ENCODE data around the gene COMMD2.

Gene COMMD2

DNA sequence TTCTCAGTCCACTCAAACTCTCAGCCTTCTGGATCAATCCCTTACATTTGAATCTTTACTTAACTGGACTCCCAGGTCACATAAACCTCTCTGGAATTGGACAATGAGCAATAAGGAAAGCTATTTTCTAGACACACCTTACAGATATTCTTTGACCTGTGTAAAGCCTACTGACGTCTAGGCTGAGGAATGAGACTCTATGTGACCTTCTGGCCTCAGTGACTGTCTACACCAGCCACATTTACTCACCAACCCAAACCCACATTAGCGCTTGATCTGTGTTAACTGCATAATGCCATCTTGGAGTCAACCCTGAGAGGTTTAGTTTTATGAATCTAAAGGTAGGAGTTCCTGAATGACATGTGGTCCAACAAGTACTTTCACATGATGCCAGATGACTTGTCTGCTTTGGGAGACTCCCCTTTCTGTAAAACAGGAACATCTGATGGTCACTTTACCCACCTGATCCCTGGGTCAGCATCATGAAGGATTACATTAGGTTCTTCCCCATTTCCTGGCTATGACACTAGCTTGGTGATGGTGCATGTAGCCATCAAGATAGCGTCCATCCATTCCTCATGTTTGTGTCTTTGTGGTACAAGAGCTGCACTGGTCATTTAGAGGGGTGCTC is 11.4 kb upstream of the COMMD2 start:
- Histone ChIP-seq H3K27ac (no peak overlapping the region), H3K36me3 (no peaks in the 10 kb centered on the region), H3K9me3 (ENCODE audit: severe bottlenecking) (no peaks in the 10 kb centered on the region), H3K27me3 (ENCODE audit: insufficient read depth, low read depth, severe bottlenecking) (no peaks in the 10 kb centered on the region), H3K4me3 (ENCODE audit: low read depth, low read length) (no peak overlapping the region)
- DNase-seq: no peak
- TF ChIP-seq, protein P1, sequence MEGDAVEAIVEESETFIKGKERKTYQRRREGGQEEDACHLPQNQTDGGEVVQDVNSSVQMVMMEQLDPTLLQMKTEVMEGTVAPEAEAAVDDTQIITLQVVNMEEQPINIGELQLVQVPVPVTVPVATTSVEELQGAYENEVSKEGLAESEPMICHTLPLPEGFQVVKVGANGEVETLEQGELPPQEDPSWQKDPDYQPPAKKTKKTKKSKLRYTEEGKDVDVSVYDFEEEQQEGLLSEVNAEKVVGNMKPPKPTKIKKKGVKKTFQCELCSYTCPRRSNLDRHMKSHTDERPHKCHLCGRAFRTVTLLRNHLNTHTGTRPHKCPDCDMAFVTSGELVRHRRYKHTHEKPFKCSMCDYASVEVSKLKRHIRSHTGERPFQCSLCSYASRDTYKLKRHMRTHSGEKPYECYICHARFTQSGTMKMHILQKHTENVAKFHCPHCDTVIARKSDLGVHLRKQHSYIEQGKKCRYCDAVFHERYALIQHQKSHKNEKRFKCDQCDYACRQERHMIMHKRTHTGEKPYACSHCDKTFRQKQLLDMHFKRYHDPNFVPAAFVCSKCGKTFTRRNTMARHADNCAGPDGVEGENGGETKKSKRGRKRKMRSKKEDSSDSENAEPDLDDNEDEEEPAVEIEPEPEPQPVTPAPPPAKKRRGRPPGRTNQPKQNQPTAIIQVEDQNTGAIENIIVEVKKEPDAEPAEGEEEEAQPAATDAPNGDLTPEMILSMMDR (IDR thresholded peaks at IDR 0.05; ENCODE audit: low read depth, low read length): no peak

DNA sequence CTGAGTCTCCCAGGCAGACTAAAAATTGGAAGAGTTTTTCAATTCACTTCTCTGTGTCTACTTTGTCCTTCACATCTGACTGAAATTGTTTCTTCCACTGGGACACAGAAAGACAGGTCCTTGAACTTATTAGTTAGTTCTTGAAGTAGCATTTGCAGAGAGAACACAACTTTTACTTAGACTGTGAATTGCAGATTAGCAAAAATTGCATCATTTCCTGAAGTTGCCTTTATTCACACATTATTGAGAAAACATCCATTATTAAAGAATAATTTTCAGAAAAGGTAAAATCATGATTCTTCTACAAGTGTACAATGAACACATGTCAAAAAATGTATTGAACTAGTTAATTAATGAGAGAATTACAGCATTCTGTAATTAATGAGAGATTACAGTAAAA is 1.4 kb upstream of the COMMD2 start:
- peaks cover 15% of the 10 kb centered on the region for H3K36me3 ChIP-seq
- DNase-seq: no peak
- TF ChIP-seq, protein P1 (IDR thresholded peaks at IDR 0.05; ENCODE audit: low read depth, low read length): no peak
- H3K9me3 ChIP-seq (ENCODE audit: severe bottlenecking): no peaks in the 10 kb centered on the region
- H3K4me3 ChIP-seq (ENCODE audit: low read depth, low read length): no peak overlapping the region
- H3K27ac ChIP-seq: no peak overlapping the region
- H3K27me3 ChIP-seq (ENCODE audit: insufficient read depth, low read depth, severe bottlenecking): no peaks in the 10 kb centered on the region

DNA sequence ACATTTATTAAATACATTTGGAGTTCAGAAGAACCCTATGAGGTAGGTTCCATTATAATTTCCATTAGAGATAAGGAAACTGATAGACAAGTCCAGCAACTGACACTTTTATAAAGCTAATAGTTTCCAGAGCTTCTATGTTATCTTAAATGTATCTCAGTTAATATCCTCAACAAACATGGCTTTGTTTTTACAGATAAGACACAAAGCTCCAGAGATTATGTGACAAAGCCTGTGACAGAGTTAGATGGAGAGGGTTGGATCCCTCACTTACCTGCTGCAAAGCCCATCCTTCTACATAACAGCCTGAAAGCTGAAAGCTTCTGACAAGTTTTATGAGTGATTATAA is 473 bp upstream of the COMMD2 start:
- TF ChIP-seq, protein P1 (IDR thresholded peaks at IDR 0.05; ENCODE audit: low read depth, low read length): no peak
- no peaks in the 10 kb centered on the region for H3K9me3 ChIP-seq (ENCODE audit: severe bottlenecking)
- H3K27ac ChIP-seq: peak overlapping the region; percentile 19
- DNase-seq: no peak
- peaks cover 24% of the 10 kb centered on the region for H3K36me3 ChIP-seq
- H3K4me3 ChIP-seq (ENCODE audit: low read depth, low read length): peak overlapping the region; percentile 81
- H3K27me3 ChIP-seq (ENCODE audit: insufficient read depth, low read depth, severe bottlenecking): no peaks in the 10 kb centered on the region

DNA sequence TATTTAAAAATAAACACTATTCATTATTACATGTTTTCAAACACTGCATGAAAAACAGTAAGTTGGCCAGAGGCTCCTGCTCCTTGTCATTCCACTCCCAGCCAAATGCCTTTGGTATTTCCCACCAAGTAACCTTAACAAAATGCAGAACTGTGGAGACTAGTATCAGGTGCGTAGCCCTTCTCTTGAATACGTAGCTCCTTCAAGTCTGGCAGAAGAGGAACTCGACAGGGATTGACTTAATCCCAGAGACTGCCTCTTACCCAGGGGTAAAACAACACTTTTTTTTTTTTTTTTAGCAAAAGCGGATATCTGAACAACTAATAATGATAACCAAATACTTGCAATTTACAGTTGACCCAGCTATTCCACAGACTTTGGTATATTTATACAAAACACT is 738 bp downstream of the COMMD2 start:
- no peaks in the 10 kb centered on the region for H3K9me3 ChIP-seq (ENCODE audit: severe bottlenecking)
- H3K27me3 ChIP-seq (ENCODE audit: insufficient read depth, low read depth, severe bottlenecking): no peaks in the 10 kb centered on the region
- peak overlapping the region; percentile 81 for H3K4me3 ChIP-seq (ENCODE audit: low read depth, low read length)
- peaks cover 33% of the 10 kb centered on the region for H3K36me3 ChIP-seq
- DNase-seq: no peak
- H3K27ac ChIP-seq: no peak overlapping the region; the same call in 1 of the 2 replicates
- TF ChIP-seq, protein P1 (IDR thresholded peaks at IDR 0.05; ENCODE audit: low read depth, low read length): no peak

DNA sequence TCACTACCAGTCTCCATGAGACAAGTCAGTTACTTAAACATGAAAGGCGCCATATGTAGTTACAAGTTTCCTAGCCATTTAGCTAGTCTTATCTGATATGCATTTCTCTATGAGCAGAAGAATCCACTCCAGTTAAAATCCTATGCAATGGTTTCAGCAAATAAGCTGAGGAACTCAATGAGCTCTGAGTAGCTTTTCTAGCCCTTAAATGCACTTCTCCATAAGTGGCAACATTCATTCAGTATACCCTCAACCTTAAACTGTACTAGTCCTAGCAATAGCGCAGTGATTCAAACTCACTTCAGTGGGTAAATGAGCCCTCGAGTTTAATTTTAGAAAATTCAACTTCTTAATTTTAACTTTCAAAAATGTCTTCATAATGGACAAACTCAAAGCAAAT is 7.7 kb downstream of the COMMD2 start:
- no peak for DNase-seq
- Histone ChIP-seq H3K27ac (no peak overlapping the region), H3K4me3 (ENCODE audit: low read depth, low read length) (no peak overlapping the region), H3K9me3 (ENCODE audit: severe bottlenecking) (no peaks in the 10 kb centered on the region), H3K27me3 (ENCODE audit: insufficient read depth, low read depth, severe bottlenecking) (no peaks in the 10 kb centered on the region), H3K36me3 (peaks cover 53% of the 10 kb centered on the region)
- TF ChIP-seq, protein P1 (IDR thresholded peaks at IDR 0.05; ENCODE audit: low read depth, low read length): no peak

DNA sequence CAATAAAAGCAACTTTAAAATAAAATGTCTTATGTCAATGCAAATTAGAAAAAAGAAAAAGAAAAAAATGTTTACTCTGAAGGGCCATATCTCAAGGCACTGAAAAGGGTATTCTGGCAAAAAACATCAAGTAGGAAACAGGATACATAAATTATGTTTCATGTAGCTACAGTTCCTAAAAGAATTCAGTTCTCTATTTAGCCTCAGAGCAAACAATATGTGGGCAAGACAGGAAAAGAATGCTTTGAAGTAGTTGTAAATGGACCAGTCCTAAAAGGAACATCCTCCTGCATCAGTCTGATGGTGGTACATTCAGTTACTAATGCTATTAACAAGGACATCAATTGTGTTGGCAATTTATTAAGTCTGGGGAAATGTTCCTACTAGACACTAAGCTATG is 8.1 kb downstream of the COMMD2 start:
- DNase-seq: no peak
- TF ChIP-seq, protein P1 (IDR thresholded peaks at IDR 0.05; ENCODE audit: low read depth, low read length): no peak
- no peaks in the 10 kb centered on the region for H3K9me3 ChIP-seq (ENCODE audit: severe bottlenecking)
- H3K27me3 ChIP-seq (ENCODE audit: insufficient read depth, low read depth, severe bottlenecking): no peaks in the 10 kb centered on the region
- no peak overlapping the region for H3K4me3 ChIP-seq (ENCODE audit: low read depth, low read length)
- peaks cover 51% of the 10 kb centered on the region for H3K36me3 ChIP-seq
- no peak overlapping the region for H3K27ac ChIP-seq
